HEK293T (cell line): ENCODE measurements around the gene RGL2.

Experiments used
- BHLHE40 ChIP-seq: fragments of 450-650 bp; IDR thresholded peaks from 2 replicates; pipeline ENCODE4 v1.6.1; 2016; ENCODE audit warnings: mild to moderate bottlenecking, moderate library complexity, borderline replicate concordance
- CTBP1 ChIP-seq: fragments of 450-650 bp; IDR thresholded peaks from 2 replicates; pipeline ENCODE4 v1.6.1; 2016; ENCODE audit warnings: borderline replicate concordance
- FOXA1 ChIP-seq: fragments of 450-650 bp; IDR thresholded peaks from 2 replicates; pipeline ENCODE4 v1.6.1; 2016; ENCODE audit warnings: mild to moderate bottlenecking
- FOXK2 ChIP-seq: fragments of 450-650 bp; IDR thresholded peaks from 2 replicates; pipeline ENCODE4 v1.6.1; 2016; ENCODE audit warnings: mild to moderate bottlenecking
- FOXM1 ChIP-seq: fragments of 450-650 bp; IDR thresholded peaks from 2 replicates; pipeline ENCODE4 v1.6.1; 2017; ENCODE audit warnings: mild to moderate bottlenecking, borderline replicate concordance
- HDGF ChIP-seq: fragments of 450-650 bp; IDR thresholded peaks from 2 replicates; pipeline ENCODE4 v1.6.1; 2017; ENCODE audit warnings: antibody characterized with exemption, borderline replicate concordance
- LEF1 ChIP-seq: fragments of 450-650 bp; IDR thresholded peaks from 2 replicates; pipeline ENCODE4 v1.6.1; 2017; ENCODE audit warnings: mild to moderate bottlenecking, borderline replicate concordance
- SP1 ChIP-seq: fragments of 450-650 bp; IDR thresholded peaks from 2 replicates; pipeline ENCODE4 v1.6.1; 2017
- SUZ12 ChIP-seq: fragments of 450-650 bp; IDR thresholded peaks from 2 replicates; pipeline ENCODE4 v1.6.1; 2016; ENCODE audit warnings: mild to moderate bottlenecking
- ZNF384 ChIP-seq: fragments of 450-650 bp; IDR thresholded peaks from 2 replicates; pipeline ENCODE4 v1.6.1; 2016

DNA sequence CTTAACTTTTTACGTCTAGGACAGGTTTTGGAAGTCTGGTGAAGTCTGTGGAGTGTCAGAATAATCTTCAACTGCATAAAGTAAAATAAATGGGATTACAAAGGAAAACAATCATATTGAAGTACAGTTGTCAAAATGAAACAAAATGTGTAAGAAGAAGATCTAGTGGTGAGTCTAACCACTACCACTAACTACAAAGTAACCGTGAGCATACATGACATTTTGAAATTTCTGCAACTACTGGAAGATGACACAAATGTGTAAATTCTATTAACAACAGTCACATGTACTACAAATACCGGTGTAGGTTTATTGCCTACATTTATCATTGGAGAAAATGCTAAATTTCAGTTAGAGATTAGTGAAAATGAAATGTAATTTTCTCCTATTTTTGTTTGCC lies 56.8 kb downstream of the RGL2 start:
- no peak for TF ChIP-seq SUZ12
- no peak for TF ChIP-seq LEF1
- no peak for TF ChIP-seq FOXA1
- TF ChIP-seq BHLHE40, result no peak
- no peak for TF ChIP-seq FOXM1
- no peak for TF ChIP-seq SP1
- TF ChIP-seq HDGF, result no peak
- no peak for TF ChIP-seq FOXK2
- no peak for TF ChIP-seq ZNF384
- no peak for TF ChIP-seq CTBP1
